Neuron (in vitro differentiated cells): Measurements from ENCODE around the gene GNAS-AS1.
"Not testable (repeated sequence)": the region's sequence is repeated elsewhere in the genome, so short reads cannot be mapped to it uniquely, and the experiment has no call there.

Experiments
- H2AFZ ChIP-seq: one replicate; pipeline ENCODE4 v1.6.1; 2013; ENCODE audit warnings: low read depth, mild to moderate bottlenecking, inconsistent platforms, low read length, moderate library complexity
- H3K27me3 ChIP-seq: one replicate; pipeline ENCODE4 v1.6.1; 2013; ENCODE audit warnings: low read length; ENCODE audit not compliant: insufficient read depth
- H3K36me3 ChIP-seq: one replicate; pipeline ENCODE4 v1.6.1; 2013; ENCODE audit warnings: low read length; ENCODE audit not compliant: insufficient read depth
- H3K4me1 ChIP-seq: one replicate; pipeline ENCODE4 v1.6.1; 2013; ENCODE audit warnings: low read length; ENCODE audit not compliant: insufficient read depth
- H3K4me3 ChIP-seq: 2 replicates; pipeline ENCODE4 v1.5.1; 2013; ENCODE audit warnings: mild to moderate bottlenecking, low read length, moderate library complexity
- H3K9me3 ChIP-seq: one replicate; pipeline ENCODE4 v1.6.1; 2013; ENCODE audit warnings: low read length

The GNAS-AS1 gene

GRCh38 chr20:58828804-58829203, 21.9 kb downstream of the GNAS-AS1 start:
- not testable (repeated sequence) for H3K4me1 ChIP-seq, H2AFZ ChIP-seq, H3K9me3 ChIP-seq, H3K4me3 ChIP-seq, H3K36me3 ChIP-seq
- peaks cover 14% of the 10 kb centered on the region for H3K27me3 ChIP-seq

DNA sequence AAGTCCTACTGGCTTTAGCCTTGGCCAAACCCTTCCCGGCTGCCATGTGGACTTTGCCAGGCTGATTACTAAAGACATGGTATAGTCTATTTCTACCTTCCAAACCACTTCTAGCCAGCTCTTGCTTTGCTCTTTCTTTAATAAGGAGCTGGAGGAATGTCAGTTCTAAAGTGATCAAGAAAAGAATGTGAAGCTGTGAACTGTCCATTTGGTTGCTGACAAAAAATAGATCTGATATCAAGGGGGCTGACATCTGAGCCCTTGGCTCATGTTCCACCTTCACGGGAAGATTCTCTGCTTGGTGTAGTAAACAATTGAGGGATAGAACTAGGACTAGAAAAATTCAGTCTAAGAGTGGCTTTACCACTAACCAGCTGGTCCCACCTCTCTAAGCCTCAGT, 22.6 kb downstream of the GNAS-AS1 start:
- Histone ChIP-seq H3K4me3 (no peak overlapping the region), H3K27me3 (peaks cover 21% of the 10 kb centered on the region), H2AFZ (no peak overlapping the region), H3K9me3 (no peaks in the 10 kb centered on the region), H3K36me3 (no peaks in the 10 kb centered on the region), H3K4me1 (no peaks in the 10 kb centered on the region)

DNA sequence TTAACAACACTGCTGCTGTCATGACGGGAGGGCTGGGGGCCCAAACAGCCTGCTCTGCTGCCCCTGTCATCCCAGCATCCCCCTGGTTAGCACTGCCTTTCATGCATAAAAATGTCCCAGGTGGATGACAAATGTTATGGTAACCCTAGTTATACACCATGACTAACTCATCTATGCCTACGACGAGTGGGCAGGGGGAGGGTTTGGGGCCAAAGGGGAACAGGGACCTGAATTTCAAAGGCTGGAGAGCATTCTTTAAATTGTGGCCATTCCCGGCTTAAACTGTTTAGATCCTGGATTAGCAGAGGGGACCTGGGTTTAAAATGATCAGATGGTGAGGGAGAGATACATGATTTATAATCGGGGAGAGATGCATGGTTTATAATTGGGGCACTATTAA, 24.4 kb downstream of the GNAS-AS1 start:
- Histone ChIP-seq H3K4me1 (no peaks in the 10 kb centered on the region), H3K36me3 (no peaks in the 10 kb centered on the region), H3K27me3 (peaks cover 27% of the 10 kb centered on the region), H2AFZ (no peak overlapping the region), H3K9me3 (no peaks in the 10 kb centered on the region), H3K4me3 (no peak overlapping the region)

DNA sequence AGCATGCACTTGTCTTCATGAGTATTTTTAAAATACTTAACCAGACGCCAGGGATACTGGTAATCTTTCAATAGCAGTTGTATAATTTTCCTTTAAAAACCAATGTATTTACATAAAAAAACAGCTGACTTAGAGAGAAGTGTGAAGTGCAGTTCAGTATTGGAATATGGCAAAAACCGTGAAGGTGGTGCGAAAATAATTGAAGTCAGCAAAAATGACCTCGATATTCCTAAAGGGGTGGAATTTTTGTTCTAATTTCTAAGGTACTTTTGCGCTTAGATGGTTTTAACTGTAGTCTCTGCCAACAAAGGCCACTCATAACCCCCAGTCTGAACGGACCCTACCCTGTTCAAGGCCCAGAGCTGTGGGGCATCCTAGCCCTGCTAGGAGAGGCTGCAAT, 25.3 kb downstream of the GNAS-AS1 start:
- H2AFZ ChIP-seq, result no peak overlapping the region
- H3K4me1 ChIP-seq, result no peaks in the 10 kb centered on the region
- H3K27me3 ChIP-seq, result peaks cover 31% of the 10 kb centered on the region
- H3K9me3 ChIP-seq, result peaks cover 3% of the 10 kb centered on the region
- no peaks in the 10 kb centered on the region for H3K36me3 ChIP-seq
- H3K4me3 ChIP-seq, result no peak overlapping the region

- Histone ChIP-seq H3K36me3 (no peaks in the 10 kb centered on the region), H3K9me3 (peaks cover 5% of the 10 kb centered on the region), H2AFZ (no peak overlapping the region), H3K4me1 (no peaks in the 10 kb centered on the region), H3K27me3 (peaks cover 31% of the 10 kb centered on the region), H3K4me3 (no peak overlapping the region)
Observed at GRCh38 chr20:58824843-58825242, 25.9 kb downstream of the GNAS-AS1 start.

DNA sequence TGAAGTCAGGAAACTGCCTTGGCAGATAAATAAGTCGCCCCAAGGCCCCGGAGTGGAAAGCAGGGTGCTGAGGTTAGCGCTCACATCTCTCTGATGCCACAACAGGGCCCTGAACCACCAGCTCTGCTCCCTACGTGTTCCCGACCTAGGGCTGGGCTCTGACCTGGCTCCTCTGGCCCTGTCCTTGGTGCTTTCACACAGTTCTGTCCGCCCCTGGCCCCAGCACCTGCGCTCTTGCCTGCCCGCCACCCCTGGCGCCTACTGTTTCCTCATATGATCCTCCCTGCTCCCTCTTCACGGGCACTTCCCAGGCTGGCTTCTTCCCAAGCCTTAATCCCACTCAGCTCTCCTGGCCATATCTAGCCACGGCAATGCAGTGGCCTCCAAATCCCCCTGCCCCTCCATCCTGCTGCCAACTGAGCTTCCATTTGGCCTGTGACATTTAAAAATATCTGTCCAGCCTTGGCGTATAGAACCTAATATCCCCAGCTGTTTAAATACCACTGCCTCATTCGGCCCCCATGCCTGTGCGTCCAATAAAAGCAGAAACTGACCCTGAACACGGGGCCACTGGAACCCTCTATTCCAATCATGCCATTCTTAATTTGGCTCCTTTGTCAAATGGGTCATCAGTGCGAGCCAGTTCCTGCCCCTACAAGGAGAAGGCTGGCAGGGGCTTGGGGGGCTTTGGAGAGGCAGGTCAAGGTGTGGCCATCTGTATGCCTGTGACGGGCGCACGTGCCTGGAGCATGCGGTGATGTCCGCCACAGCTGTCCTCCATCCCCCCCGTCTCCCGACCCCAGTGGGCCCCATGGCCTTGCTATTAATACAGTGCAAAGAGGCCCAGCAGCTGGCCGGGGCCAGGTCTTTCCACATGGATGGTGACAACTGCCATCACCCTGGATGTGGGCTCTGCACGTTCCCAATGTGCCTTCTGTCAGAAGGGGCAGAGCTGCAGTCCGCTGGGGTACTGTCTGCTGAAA, 27.7 kb downstream of the GNAS-AS1 start:
- H3K36me3 ChIP-seq, result no peaks in the 10 kb centered on the region
- no peak overlapping the region for H3K4me3 ChIP-seq
- peaks cover 33% of the 10 kb centered on the region for H3K27me3 ChIP-seq
- no peaks in the 10 kb centered on the region for H3K4me1 ChIP-seq
- H2AFZ ChIP-seq, result no peak overlapping the region
- peaks cover 5% of the 10 kb centered on the region for H3K9me3 ChIP-seq

GRCh38 chr20:58822149-58822548, 28.6 kb downstream of the GNAS-AS1 start:
- Histone ChIP-seq H3K4me1 (no peaks in the 10 kb centered on the region), H3K27me3 (peaks cover 31% of the 10 kb centered on the region), H3K36me3 (no peaks in the 10 kb centered on the region), H3K4me3 (no peak overlapping the region), H2AFZ (no peak overlapping the region), H3K9me3 (peaks cover 5% of the 10 kb centered on the region)

GRCh38 chr20:58820515-58820914, 30.2 kb downstream of the GNAS-AS1 start:
- H3K27me3 ChIP-seq, result peaks cover 31% of the 10 kb centered on the region
- H3K4me1 ChIP-seq, H2AFZ ChIP-seq, H3K36me3 ChIP-seq, H3K9me3 ChIP-seq, H3K4me3 ChIP-seq: not testable (repeated sequence)

DNA sequence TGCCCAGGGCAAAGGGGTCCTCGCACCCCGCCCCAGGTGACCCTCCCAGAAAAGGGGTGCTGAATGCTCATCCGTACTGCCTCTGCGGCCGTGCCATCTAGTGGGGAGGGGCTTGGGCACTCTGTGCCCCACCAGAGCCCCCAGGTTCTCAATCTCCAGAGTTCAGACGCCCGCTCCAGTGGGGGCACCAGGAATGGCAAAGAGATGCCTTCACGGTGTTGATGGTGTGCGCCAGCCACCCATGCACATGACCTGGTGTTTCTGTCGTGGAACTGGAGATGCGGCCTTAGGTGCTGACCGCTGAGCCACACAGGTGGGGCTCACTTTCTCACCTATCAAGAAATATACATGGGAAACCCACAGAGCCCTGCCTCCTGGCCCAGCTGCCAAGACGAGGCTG, 30.8 kb downstream of the GNAS-AS1 start:
- Histone ChIP-seq H3K36me3 (no peaks in the 10 kb centered on the region), H3K27me3 (peaks cover 31% of the 10 kb centered on the region), H2AFZ (no peak overlapping the region)

GRCh38 chr20:58818586-58819285, 32.0 kb downstream of the GNAS-AS1 start:
- Histone ChIP-seq H3K4me3 (no peak overlapping the region), H3K27me3 (peaks cover 24% of the 10 kb centered on the region), H2AFZ (no peak overlapping the region), H3K9me3 (peaks cover 5% of the 10 kb centered on the region), H3K4me1 (no peaks in the 10 kb centered on the region), H3K36me3 (no peaks in the 10 kb centered on the region)

More for the DNA sequence above, 30.8 kb downstream of the GNAS-AS1 start:
- H3K4me3 ChIP-seq, result no peak overlapping the region
- H3K9me3 ChIP-seq, result peaks cover 5% of the 10 kb centered on the region
- no peaks in the 10 kb centered on the region for H3K4me1 ChIP-seq

- Histone ChIP-seq H3K4me3 (no peak overlapping the region), H3K27me3 (peaks cover 15% of the 10 kb centered on the region), H2AFZ (no peak overlapping the region), H3K9me3 (peaks cover 5% of the 10 kb centered on the region), H3K36me3 (no peaks in the 10 kb centered on the region), H3K4me1 (no peaks in the 10 kb centered on the region)
Observed at GRCh38 chr20:58817748-58818147, 33.0 kb downstream of the GNAS-AS1 start.

DNA sequence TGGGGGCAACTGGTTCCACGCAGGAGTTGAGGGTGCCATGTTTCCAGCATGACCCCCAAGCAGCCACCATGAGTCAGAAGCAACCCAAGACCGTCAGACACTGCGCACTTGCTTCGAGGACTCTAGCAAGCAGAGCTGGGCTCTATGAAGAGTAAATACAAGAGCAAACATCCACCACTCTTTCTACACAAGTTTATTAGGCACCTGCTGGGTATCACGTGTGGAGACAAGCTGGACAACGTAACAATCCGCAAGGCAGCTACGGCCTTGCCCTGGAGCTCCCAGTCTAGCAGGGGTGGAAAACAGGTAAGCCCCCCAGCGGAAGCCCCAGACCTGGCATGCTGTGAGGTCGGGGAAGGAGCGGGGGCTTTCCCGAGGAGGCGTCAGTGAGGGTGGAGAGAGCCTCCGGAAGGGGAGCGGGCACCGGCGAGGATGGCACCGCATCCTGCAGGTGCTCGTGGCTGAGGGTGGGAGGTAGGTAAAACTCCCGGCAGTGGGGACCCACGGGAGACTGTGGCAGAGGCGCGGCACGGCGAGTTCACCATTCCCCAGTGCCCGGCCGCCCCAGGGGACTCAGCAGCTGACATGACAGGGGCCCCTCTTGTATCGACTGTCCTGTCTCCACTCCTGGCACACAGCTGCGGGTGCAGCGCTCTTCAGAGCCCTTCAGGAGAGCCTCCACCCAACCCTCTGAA, 33.6 kb downstream of the GNAS-AS1 start:
- Histone ChIP-seq H3K4me1 (no peaks in the 10 kb centered on the region), H2AFZ (no peak overlapping the region), H3K36me3 (no peaks in the 10 kb centered on the region), H3K9me3 (peaks cover 5% of the 10 kb centered on the region), H3K4me3 (no peak overlapping the region), H3K27me3 (peaks cover 10% of the 10 kb centered on the region)

GRCh38 chr20:58816051-58816450, 34.7 kb downstream of the GNAS-AS1 start:
- Histone ChIP-seq H3K36me3 (no peaks in the 10 kb centered on the region), H3K9me3 (peaks cover 5% of the 10 kb centered on the region), H3K27me3 (peaks cover 6% of the 10 kb centered on the region), H3K4me3 (no peak overlapping the region), H3K4me1 (no peaks in the 10 kb centered on the region), H2AFZ (no peak overlapping the region)
